Amniotic stem cell (primary cell): ENCODE measurements around the gene RBPJ.
"Not testable (repeated sequence)": the region's sequence is repeated elsewhere in the genome, so short reads cannot be mapped to it uniquely, and the experiment has no call there.

ENCODE experiments used
- DNase-seq: peaks from one replicate; lab custom pipeline; 2025; lab: John Stamatoyannopoulos, UW

The RBPJ gene

DNA sequence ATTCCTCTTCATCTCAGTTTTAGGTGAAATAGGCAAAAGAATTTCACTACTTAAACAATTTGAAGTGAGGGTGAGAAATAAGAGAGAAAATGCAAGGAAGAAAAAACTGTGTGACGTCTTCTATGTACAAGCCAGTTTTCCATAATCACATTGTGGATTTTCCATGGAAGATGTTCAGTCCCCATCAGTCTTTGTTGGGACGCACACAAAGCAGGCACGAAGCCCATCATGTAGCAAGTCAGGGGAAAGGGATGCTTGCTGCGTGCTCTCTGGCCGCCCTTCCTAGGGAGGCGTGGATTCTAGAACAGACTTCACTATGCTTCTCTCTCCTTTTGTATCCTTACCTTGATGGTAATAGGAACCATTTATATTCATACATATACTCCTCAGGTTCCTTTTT, 54.7 kb downstream of the RBPJ start:
- DNase-seq = no peak

DNA sequence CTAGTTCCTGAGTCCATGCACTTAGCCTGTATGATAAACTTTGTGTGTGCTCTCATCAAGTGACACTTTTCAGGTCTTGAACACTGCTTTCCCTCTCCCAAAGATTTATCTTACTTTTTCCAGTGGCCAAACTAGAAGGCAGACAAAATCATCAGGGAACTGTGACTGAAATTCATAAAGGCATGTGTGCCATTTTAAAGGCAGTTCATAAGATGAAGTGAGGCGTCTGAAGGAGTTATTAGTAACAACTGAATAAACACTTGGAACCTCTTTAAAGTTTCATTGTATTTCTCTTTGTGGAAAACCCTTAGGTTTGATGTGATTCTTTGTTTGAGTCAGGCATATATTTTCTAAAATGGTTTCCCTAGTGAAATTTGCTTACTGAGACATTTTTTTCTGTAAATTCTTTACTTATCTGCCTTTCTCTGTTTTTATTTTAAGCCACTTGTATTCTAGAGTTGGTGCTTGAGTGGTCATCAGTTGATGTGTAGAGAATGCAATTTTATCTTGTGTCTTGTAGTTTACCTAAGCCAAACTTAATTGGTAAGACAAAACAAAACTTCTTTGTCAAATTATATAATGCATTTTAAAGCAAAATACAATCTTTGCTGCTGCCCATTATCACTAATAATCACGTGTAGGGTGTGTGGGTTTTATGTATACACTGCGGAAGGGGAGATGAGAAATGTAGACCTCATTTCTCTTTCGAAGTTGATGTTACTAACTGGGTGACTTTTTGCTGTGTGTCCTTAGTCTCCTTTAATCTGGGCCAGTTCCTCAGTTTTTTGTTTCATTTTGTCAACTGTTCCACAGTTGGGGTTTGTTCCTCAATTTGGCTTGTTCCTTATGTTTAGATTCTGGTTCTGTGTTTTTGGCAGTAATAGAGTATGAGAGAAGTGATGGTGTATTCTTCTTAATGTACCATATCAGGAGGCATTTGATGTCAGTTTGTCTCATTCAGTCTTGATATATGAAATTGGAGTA, 56.8 kb downstream of the RBPJ start:
- DNase-seq = no peak

DNA sequence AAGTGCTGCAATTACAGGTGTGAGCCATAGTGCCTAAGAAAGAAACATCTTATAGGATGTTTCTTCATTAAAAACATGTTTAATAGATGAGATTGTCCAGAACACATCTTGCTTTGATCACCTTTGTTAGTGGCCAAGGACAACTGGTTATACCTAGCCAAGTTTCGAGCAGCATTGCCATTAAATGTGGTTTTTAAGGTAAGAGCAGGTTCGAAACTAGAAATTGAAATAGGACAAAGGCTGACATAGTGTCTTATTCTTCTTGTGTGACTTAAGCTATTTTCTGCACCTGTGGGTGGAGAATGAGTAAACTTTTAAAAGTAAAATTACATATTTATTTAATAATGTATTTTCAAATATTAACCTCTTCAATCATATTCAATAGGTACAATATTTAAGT, 59.0 kb downstream of the RBPJ start:
- no peak for DNase-seq

DNA sequence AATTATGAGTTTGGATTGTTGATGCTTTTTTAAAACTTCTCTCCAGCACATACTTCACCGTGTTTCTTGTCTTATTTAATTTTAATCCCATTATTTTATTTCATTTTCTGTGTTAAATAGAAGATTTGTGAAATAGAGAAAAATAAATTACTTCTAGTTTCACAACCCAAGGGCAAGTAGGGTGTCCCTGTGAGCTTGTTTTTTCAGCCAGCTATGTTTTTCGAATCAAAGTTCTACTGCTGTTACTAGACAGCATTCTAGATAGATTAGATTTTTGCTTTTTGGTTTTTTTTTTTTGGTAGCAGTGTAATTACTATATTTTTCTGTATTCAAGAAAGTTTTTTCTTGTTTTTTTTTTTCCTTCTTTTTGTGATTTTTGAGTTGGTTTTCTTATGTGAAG, 59.9 kb downstream of the RBPJ start:
- DNase-seq = no peak

DNA sequence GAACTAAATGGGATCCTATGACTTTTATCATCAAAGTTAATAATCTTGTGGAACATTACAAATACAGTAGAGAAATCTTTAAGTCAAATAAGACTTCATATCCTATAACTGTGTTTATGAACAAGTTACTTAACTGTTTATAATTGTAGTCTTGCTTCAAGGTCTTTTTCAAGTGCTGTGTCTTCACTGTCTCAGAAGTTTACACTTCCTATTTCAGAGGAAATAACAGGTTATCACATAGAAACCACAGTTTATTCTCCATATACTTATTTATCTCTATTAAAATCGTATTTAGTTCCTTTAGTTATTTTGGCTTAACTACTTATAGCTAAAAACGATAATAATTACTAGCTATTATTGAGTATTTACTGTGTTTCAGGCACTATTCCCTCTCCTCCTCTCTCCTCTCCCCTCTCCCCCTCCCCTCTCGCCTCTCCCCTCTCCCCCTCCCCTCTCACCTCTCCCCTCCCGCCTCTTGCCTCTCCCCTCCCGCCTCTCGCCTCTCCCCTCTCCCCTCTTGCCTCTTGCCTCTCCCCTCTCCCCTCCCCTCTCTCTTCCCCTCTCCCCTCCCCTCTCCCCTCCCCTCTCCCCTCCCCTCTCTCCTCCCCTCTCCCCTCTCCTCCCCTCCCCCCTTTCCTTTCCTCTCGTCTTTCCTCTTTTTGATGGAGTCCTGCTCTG, 63.7 kb downstream of the RBPJ start:
- DNase-seq = no peak

DNA sequence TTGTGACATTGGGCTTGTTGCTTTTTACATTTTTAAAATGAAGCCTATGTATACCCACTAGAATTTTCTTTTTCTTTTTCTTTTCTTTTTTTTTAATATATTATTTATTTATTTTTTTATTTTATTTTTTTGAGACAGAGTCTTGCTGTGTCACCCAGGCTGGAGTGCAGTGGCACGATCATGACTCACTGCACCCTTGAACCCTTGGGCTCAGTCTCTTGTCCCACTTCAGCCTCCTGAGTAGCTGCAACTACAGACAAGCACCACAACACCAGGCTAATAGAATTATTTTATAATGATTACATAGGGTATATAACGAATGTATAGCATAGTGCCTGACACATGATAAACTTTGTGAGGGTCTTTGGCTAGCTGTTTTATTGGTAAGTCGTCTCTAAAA, 64.9 kb downstream of the RBPJ start:
- no peak for DNase-seq

DNA sequence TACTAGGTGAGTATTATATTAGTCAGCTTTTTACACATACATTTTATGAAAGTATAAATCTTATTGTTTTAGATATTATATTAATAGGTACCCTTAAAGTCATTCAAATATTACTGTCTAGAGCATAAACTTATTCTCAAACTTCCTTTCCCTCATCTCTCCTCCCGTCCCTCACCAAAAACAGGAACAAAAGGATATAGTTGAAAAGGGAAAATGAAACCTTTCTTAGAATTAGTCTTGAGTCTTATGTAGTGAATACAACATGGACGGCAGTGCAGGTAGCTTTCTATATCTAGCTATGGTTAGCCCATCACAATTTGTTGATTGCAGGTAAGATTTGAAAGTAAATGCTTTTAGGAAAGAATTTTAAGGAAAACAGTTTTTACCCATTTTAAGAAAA, 65.6 kb downstream of the RBPJ start:
- DNase-seq = no peak

DNA sequence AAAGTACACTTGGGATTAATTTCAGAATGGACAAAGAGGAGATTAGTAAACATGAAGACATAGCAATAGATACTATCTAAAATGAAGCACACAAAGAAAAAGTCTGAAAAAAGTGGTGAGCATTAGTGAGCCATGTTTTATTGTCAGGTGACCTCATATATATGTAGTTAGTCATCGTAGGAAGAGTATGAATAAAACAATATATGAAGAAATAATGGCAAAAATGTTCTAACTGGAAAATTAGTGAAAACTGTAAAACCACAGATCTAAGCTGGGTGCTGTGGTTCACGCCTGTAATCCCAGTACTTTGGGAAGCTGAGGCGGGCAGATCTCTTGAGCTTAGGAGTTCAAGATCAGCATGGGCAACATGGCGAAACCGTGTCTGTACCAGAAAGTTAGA, 67.9 kb downstream of the RBPJ start:
- DNase-seq = no peak

DNA sequence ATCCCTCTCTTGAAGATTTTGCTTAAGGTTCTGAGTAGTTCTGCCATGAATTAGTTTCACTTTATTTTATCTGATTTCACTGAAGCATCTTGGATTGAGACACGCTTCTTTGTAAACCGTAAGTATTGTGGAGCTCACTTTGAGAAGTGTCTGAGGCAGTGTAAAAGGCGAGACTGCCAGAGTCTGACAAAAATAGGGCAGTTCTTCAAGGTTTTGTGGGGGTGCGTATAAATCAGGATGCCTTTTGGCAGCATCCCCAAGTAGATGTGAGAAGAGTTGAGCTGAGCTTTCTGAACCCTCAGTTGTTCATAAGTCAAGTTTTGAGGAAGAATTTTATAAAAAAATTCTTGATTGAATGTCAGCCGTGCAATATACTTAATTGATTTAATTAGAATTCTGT, 76.3 kb downstream of the RBPJ start:
- no peak for DNase-seq

DNA sequence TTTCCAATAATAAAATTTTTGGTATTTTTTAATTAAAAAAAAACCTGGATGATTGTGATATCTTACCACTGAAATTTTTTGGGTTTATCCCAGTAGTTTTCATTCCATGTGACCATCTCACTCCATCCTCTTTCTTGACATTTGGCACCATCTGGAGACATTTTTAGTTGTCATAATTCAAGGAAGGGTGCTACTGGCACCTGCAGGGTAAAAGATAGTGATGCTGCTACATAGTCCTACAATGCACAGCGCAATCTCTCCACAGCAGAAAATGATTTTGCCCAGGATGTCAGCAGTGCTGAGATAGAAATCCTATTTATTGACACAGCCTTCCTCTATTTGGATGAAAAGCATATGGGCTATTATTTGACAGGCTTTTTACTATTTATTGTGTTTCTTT, 79.3 kb downstream of the RBPJ start:
- no peak for DNase-seq

DNA sequence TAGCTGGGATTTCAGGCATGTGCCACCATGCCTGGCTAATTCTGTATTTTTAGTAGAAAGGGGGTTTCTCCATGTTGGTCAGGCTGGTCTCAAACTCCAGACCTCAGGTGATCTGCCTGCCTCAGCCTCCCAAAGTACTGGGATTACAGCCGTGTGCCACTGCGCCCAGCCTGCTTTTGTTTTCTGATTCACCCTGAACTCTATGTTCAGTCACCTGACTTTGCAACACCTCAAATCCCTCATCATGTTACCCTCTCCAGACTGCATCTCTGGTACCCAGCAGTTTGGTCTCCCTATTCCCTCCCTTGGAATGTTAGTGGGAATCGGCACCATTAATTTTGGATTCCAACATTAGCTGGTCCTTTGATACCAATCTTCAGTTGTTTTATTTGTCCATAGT, 81.2 kb downstream of the RBPJ start:
- DNase-seq = not testable (repeated sequence)

DNA sequence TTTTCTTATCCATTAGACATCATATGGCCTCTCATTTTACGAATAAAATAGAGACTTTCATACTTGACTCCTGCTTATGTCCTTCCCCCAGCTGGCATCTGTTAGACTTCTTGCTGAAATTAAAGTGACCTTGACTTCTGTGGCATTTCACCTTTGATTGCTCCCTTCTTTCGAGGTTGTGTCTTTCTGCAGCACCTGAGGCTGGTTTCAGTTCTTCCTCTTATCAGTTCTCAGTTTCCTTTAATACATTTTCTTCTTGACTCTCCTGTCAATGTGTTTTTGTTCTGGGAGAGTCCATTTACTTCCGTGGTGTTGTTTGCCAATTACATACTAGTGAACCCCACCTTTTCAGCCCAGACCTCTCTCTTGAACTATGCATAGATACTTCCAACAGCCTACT, 81.6 kb downstream of the RBPJ start:
- no peak for DNase-seq

DNA sequence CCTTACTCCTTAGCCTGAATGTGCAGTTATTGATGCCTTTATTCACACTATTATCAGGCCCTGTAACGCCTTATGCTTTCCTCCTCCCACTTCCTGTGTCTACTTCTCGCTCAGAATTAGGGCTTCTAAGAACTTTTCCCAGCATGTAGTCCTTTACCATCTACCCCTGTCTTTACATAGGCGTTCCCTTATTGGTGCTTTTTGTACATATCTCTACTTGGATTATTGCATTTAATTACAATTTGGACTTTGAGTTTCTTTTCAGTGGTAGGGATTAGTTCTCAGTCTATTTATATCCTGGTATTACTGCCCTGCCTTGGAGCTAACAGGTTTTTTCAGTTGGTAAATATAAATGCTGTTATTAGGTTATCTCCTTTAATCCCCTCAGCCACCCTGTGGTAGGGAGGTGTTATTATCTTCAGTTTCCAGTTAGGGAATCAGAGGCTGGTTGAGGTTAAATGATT, 84.0 kb downstream of the RBPJ start:
- no peak for DNase-seq

DNA sequence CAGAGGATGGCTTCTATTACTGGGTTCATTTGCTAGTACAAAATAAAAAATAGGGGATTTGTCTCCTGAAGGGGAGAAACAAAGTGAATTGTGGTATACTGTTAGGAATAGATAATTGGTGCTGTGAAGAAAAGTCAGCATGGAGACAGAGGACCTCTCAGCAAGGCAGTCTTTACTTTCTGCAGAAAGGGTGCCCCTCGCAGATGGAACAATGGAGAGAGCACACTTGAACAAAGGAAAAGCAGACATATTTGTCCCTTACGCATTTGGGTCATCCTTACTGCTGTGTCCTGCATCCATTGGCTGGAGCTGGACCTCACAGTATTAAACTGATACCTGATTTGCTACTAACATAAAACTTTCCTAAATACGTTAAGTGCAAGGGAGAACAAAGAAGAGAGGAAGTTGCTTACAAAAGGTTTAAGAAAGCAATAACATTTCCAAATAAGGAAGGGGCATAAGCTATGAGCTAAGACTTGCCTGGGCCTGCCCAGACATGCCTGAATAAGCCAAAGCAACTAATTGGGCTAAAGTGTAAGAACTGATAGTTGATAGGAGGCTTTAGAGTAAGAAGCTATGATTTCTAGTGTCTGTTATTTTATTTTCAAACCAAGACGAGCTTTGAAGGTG, 85.6 kb downstream of the RBPJ start:
- no peak for DNase-seq

DNA sequence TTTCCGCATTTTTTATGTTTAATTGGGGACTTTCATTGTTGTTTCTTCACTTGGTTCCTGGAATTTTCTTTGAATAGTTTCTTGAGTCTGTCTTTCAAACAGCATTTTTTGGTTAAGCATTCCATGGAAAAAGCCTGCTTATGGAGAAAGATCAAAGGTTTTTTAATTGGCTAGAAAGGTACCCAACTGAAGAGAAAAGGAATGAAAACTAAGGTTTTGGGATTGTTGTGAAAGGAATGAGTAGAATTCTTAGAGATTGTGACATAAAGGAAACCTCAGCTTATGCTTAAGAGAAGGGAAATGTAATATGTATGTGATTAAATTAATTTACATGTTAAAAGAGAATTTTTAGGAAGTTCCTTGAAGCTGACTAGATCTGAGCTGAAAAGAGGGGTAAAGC, 86.7 kb downstream of the RBPJ start:
- DNase-seq = no peak

DNA sequence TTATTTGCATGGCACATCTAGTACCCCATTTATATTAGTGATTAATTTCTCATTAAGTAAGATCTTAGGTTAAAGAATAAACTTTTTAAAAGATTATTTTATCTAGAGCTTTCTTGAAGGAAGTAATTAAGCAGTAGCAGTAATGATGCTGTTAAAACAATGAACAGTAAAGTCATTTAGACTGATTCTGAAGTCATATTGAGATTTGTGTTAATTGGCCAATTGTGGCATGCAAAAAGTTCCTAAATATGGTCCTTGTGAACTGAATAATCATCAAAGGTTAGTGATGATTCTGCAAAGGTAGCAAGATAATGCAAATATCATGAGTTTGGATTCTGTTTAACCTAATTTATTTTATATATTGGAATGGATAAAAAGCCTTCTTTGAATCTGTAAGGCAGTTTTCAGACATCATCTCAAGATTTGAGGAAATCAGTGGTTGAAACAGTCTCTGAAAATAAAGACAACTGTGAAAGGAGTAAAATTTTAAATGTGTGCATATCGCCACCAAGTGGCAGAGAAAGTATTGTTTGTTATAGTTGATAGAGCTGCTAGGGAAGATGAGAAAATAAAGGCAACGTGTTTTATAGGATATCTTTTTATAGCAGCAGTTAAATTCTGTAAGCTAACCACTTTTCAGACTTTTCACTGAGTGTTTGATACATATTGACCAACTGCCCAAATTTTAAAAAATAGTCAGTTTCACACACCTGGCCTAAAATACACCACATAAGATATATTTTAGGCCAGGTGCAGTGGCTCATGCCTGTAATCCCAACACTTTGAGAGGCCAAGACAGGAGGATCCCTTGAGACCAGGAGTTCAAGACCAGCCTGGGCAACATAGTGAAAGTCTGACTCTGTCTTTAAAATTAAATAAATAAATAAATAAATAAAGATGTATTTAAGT, 89.8 kb downstream of the RBPJ start:
- DNase-seq = no peak

DNA sequence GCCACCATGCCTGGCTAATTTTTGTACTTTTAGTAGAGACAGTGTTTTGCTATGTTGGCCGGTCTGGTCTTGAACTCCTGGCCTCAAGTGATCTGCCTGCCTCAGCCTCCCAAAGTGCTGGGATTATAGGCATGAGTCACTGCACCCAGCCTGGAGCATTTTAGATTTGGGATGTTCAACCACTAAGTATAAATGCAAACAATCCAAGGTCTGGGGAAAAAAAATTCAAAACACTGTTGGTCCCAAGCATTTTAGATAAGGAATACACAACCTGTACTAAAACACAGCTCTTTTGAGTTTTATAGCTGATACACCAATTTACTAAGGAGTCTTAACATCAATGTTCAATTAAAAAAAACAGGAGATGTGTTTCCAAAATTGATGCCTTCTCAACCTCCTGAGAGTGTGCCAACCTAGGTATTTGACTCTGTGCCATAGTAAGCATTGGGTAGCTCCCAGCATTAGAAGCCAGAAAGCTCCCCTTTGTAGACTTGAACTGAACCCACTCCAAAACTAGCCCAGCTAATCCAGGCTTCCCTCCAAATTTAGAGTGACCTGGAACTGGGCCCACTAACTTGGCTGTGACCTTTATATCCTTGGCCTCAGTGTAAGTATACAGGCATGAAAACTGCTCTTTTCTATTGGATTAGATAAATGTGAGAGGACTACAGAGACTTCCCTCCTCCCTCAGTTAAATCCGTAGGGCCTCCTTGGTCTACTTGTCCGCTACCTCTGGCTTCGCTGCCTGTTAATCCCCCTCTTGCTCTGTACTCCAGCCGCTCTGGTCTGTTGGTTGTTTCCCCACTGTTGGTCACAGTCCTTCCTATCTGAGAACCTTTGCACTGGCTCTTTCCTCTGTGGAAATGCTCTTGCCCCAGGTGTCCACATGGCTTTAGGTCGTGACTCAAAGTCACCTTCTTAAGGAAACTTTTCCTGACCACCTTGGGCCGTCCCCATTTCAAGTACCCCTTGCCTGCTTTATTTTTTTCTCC, 91.9 kb downstream of the RBPJ start:
- DNase-seq = no peak

DNA sequence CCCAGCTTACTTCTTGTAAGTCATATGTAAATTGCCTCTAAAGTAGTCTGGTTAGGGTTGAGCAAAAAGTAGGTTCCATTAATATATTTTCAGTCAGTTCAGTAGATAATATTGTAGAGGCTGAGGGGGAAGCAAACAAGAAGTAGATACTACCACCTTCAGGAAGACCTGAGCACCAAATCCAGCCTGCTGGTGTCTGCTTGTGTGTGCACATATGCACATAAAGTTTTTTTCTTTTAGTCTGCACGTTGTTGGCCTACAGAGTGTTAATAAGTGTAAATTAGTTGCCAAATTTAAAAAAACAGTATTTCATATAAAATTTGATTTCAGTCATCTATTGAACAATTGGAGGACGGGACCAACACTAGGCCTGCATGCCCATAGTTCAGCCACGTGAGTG, 92.8 kb downstream of the RBPJ start:
- no peak for DNase-seq

DNA sequence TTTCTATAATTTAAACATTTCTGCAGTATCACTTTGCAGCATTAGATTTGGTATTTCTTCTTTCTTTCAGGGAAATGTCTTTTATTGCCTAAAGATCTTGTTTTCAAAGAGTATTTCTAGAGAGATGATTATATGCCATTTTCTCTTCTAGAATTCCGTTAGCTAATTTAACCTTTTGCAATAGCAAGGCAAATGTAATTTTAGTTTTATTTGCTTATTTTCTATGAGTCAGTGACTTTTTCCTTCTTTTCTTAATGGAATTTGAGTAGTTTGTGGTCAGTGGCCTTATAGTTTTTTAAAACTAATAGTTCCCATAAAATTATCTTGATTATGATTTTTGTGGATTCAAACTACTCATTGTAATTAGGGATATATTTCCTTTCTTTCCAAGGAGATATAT, 97.3 kb downstream of the RBPJ start:
- DNase-seq = no peak

DNA sequence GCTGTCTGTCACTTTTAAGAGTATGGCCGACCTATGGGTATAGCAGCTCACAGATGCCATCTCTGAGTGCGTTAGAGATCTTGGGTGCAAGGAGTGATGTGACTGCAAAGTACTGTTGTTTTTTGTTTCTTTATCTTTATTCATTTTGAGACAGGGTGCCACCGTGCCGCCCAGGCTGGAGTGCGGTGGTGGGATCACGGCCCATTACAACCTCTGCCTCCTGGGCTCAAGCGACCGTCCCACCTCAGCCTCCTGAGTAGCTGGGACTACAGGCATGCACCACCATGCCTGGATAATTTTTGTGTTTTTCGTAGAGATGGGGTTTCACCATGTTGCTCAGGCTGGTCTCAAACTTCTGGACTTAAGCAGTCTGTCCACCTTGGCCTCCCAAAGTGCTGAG, 98.0 kb downstream of the RBPJ start:
- DNase-seq = no peak

DNA sequence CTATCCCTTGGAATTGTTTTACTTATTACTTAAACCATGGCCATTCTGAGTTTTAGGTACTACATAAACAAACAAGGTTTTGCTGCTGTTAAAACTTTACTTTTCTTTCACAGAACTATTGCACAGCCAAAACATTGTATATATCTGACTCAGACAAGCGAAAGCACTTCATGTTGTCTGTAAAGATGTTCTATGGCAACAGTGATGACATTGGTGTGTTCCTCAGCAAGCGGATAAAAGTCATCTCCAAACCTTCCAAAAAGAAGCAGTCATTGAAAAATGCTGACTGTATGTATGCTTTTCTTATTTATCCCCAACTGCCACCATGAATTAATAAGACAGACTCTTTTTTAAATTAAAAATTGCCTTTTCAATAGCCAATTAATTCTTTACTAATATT, 99.6 kb downstream of the RBPJ start:
- DNase-seq = no peak
